Suprapubic skin (tissue), 4 donors: ENCODE data around the gene GSG1L. TPM values are rescaled to one million over a fixed set of nuclear protein-coding genes. Genes with fewer than 3 reads are reported as not detected.

ENCODE experiments used
- DNase-seq, 2 donors: peaks; one replicate each; pipeline ENCODE4 v3.0.0-alpha.2; 2019; ENCODE audit warnings: low spot score in 2 of 2
- H3K27ac ChIP-seq: fragments of 200-600 bp; sonication (generic); one replicate; pipeline ENCODE4 v1.5.1; 2019
- H3K27me3 ChIP-seq: fragments of 200-600 bp; sonication (generic); one replicate; pipeline ENCODE4 v1.5.1; 2019
- H3K36me3 ChIP-seq: fragments of 200-600 bp; sonication (generic); one replicate; pipeline ENCODE4 v1.5.1; 2019
- H3K4me1 ChIP-seq: fragments of 200-600 bp; sonication (generic); one replicate; pipeline ENCODE4 v1.5.1; 2019
- H3K4me3 ChIP-seq: fragments of 200-600 bp; sonication (generic); one replicate; pipeline ENCODE4 v1.5.1; 2019; ENCODE audit warnings: mild to moderate bottlenecking
- H3K9me3 ChIP-seq: fragments of 200-600 bp; sonication (generic); one replicate; pipeline ENCODE4 v1.5.1; 2019
- EP300 ChIP-seq: sonication (generic); formaldehyde crosslinking; IDR thresholded peaks from one replicate; pipeline ENCODE4 v1.6.1; 2017; ENCODE audit warnings: antibody characterized with exemption
- POLR2A ChIP-seq, 2 donors: fragments of 450-650 bp; IDR thresholded peaks; one replicate each; pipeline ENCODE4 v1.6.1; 2017; ENCODE audit warnings: antibody characterized with exemption in 2 of 2, mild to moderate bottlenecking in 2 of 2, moderate library complexity in 2 of 2
- POLR2AphosphoS5 ChIP-seq, 3 donors: sonication (generic); formaldehyde crosslinking; IDR thresholded peaks; one replicate each; pipeline ENCODE4 v1.6.1; 2017; ENCODE audit warnings: antibody characterized with exemption in 3 of 3
- WGBS: methylation state at CpG from one replicate; pipeline ENCODE4 v1.1.5; 2018; 5-methylcytosine and 5-hydroxymethylcytosine counted together
- total RNA-seq, 4 donors: library from RNA; depleted of rRNA; stranded (reverse); fragments of >200 nt; gene quantifications; one replicate each; pipeline ENCODE4 v1.1.0, GENCODE V29; 2016
- TF ChIP-seq, protein P1 (sequence below), 2 donors: fragments of 200-600 bp in 1 of 2; fragments of 450-650 bp in 1 of 2; sonication (generic) in 1 of 2; IDR thresholded peaks; one replicate each; pipeline ENCODE4 v1.5.1; 2016 to 2019; ENCODE audit warnings: antibody characterized with exemption in 2 of 2, mild to moderate bottlenecking in 1 of 2, moderate library complexity in 1 of 2

The GSG1L gene
- total RNA-seq, 4 donors from 2014 or later: 0.64 to 1.7 TPM; not detected in 2

DNA sequence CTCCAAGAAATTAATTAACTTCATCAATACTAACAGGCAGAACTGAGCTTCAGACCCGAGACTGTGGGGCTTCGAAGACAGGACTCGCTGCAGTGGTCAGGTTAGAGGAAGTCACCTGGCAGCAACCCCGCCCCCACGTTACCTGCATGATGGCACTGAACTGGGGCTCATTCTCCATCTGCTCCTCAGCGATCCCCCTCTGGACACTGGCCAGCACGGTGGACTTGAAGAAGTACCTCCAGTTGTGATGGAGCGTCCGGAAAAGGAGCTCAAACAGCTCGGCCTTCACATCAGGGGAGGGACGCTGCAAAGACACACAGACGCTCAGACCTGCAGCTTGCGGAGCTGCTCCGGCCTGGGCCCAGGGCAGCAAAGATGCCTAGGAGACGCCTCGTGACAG is 40.9 kb upstream of the GSG1L start:
- peak; percentile 61 to 69 for DNase-seq
- Histone ChIP-seq H3K4me3 (no peak overlapping the region), H3K27me3 (no peaks in the 10 kb centered on the region), H3K9me3 (no peaks in the 10 kb centered on the region), H3K27ac (no peak overlapping the region), H3K4me1 (no peaks in the 10 kb centered on the region), H3K36me3 (peaks cover 97% of the 10 kb centered on the region)
- TF ChIP-seq EP300 (no peak), POLR2AphosphoS5 (IDR thresholded peaks at IDR 0.05) (no peak), POLR2A (IDR thresholded peaks at IDR 0.05) (no peak)
- TF ChIP-seq, protein P1, sequence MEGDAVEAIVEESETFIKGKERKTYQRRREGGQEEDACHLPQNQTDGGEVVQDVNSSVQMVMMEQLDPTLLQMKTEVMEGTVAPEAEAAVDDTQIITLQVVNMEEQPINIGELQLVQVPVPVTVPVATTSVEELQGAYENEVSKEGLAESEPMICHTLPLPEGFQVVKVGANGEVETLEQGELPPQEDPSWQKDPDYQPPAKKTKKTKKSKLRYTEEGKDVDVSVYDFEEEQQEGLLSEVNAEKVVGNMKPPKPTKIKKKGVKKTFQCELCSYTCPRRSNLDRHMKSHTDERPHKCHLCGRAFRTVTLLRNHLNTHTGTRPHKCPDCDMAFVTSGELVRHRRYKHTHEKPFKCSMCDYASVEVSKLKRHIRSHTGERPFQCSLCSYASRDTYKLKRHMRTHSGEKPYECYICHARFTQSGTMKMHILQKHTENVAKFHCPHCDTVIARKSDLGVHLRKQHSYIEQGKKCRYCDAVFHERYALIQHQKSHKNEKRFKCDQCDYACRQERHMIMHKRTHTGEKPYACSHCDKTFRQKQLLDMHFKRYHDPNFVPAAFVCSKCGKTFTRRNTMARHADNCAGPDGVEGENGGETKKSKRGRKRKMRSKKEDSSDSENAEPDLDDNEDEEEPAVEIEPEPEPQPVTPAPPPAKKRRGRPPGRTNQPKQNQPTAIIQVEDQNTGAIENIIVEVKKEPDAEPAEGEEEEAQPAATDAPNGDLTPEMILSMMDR (IDR thresholded peaks at IDR 0.05): no peak
- 90% methylated on average over 16 of the region's 16 CpGs for WGBS

DNA sequence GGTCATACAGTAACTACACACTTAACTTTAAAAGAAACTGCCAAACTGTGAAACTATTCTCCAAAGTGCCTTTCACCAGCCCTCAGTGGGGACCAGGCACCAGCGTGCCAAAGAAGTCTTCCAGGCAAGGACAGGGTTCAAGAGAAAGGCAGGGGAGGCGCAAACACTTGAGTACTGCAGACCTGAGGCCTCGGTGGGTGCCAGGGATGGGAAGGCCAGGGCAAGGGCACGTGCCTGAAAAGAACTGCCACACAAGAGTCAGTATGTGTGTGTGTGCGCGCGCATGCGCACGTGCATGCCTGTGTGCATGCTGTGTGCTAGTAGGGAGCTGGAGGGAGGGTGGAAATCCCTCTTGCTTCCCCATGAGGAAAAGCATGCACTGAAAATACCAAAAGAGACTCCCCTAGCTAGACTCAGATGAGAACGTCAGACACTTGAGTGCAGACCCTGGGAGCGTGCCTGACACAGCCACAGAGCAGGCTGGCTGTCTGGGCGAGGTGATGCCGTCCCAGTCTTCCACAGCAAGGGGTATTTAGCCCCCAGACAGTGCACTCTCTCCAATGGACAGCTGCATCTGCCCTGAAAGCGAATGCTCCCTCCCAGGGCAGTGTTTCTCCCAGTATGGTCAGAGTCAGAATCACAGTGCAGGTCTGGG is 40.1 kb upstream of the GSG1L start:
- no peak overlapping the region for H3K4me3 ChIP-seq
- no peaks in the 10 kb centered on the region for H3K27me3 ChIP-seq
- no peaks in the 10 kb centered on the region for H3K4me1 ChIP-seq
- no peaks in the 10 kb centered on the region for H3K9me3 ChIP-seq
- peak; percentile 33 to 69 for DNase-seq
- no peak overlapping the region for H3K27ac ChIP-seq
- TF ChIP-seq EP300 (no peak), POLR2A (IDR thresholded peaks at IDR 0.05) (no peak), POLR2AphosphoS5 (IDR thresholded peaks at IDR 0.05) (no peak)
- TF ChIP-seq, protein P1 (IDR thresholded peaks at IDR 0.05): no peak
- H3K36me3 ChIP-seq: peaks cover 99% of the 10 kb centered on the region
- WGBS: 79% methylated on average over 12 of the region's 14 CpGs

DNA sequence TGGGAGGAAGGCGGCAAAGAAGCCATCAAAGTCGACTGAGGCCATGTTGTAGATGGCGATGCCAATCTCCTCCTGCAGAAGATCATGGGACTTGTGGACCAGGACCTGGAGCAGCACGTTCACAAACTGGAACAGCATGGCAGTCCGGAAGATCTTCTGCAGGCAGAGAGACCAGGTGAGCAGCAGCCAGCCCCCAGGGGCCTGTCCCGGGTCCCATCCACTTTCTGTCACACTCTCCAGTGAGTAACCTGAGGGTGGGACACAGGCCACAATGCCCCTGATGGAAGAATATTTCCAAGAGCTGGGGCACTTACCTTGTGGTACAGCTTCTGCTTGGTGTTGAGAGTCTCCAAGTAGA is 38.0 kb upstream of the GSG1L start:
- H3K9me3 ChIP-seq: no peaks in the 10 kb centered on the region
- peak in 1 of 2 donors; percentile 16 for DNase-seq
- H3K4me3 ChIP-seq: no peak overlapping the region
- H3K36me3 ChIP-seq: peaks cover 98% of the 10 kb centered on the region
- no peak overlapping the region for H3K27ac ChIP-seq
- no peaks in the 10 kb centered on the region for H3K4me1 ChIP-seq
- TF ChIP-seq POLR2AphosphoS5 (IDR thresholded peaks at IDR 0.05): no peak
- no peak for TF ChIP-seq EP300
- TF ChIP-seq POLR2A (IDR thresholded peaks at IDR 0.05): no peak
- TF ChIP-seq, protein P1 (IDR thresholded peaks at IDR 0.05): no peak
- WGBS: 92% methylated on average over 4 of the region's 6 CpGs
- no peaks in the 10 kb centered on the region for H3K27me3 ChIP-seq

DNA sequence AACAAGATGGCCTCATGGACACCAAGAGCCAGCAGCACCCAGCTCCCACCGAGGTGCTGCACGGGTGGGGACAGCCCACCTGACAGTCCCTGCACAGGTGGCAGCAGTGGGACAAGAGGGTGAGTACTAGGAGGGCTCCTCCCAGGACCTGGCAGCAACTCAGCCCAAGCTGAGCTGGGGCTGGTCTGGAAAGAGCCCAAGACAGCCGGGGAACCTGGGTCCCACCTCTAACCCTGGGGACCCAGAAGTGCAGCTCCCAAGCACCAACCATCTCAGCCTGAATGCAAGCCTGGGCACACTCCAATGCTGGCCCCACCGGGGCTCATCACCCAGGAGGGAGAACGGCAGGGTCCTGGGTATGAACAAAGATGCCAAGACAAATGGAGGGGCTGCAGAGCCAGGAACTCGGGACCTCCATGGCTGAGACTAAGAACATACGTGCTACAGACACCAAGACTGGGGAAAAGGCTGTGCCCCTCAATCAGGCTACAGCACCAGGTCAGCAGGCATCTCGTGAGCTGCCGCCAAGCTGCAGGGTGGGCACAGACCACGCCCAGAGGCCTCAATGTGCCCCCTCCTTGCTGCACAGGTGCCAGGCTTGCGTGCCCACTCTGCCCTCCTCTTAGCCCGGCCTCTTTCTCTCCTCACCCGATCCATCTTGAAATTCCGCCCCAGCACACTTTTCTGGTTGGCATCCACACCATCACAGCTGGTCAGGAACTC is 37.5 kb upstream of the GSG1L start:
- peak; percentile 37 to 38 for DNase-seq
- H3K36me3 ChIP-seq: peaks cover 96% of the 10 kb centered on the region
- H3K27me3 ChIP-seq: no peaks in the 10 kb centered on the region
- no peaks in the 10 kb centered on the region for H3K9me3 ChIP-seq
- TF ChIP-seq, protein P1 (IDR thresholded peaks at IDR 0.05): no peak
- 89% methylated on average over 12 of the region's 14 CpGs for WGBS
- no peaks in the 10 kb centered on the region for H3K4me1 ChIP-seq
- no peak overlapping the region for H3K27ac ChIP-seq
- no peak overlapping the region for H3K4me3 ChIP-seq
